DMS53 (cell line): Measurements from ENCODE around the gene C1orf35.

Experiments used
- DNase-seq: peaks from one replicate; lab custom pipeline; 2025; lab: John Stamatoyannopoulos, UW

Gene C1orf35

DNA sequence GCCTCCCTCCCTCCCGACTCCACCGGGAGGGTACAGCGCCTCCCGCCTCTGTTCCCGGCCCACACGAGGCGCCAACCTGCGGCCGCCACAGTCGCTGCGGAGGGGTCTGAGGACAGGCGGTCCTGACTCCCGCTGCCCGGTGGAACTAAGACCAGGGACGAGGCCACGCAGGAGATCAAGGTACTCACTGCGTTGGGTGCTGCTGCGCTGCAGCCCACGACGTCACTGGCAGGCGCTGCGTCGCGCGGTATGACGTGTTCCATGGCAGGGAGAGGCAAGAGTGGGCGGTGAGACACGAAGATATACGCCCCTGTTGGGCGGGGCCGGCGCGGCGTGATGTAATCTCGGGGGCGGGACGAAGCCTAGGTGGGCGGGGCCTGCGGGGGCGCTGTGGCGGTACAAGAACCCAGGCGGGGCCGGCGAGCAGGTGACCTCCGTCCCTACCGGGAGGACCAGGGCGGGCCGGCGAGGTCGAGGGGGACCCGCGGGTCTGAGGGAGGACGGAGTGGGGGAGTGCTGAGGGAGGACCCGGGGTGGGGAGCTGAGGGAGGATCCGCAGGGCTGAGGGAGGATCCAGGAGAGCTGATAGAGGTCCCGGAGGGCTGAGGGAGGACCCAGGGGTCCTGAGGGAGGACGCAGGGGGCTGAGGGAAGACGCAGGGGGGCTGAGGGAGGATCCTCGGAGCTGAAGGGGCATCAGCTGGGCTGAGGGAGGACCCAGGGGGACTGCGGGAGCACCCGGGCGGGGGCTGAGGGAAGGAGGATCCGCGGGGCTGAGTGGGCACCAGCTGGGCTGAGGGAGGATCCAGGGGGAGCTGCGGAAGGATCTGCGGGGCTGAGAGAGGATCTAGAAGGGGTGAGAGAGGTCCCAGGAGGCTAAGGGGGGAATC, 6.2 kb upstream of the C1orf35 start, which contains the start of gene MRPL55:
Gene MRPL55 (minus strand): TSS at position 227 of the 889 bp plus-strand sequence. CDS start 1,039 bp downstream, outside the sequence.
- DNase-seq, result peak; percentile 99

DNA sequence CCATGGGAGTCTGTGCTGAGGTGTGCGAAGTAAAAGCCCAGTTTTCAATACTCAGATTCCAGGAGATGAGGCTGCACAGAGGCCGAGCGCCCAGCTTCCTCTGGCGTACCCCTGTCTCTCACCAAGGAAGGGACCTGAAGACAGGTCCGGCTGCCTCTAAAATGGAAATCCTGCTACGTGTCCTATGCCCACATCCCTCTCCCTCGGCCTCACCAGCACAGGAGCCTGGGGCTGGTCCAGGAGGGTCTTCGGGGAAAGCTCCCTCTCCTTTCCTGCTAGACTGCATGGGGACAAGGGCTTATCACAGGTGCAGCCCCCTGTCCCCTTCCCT, 5.6 kb upstream of the C1orf35 start:
- DNase-seq, result peak; percentile 40

DNA sequence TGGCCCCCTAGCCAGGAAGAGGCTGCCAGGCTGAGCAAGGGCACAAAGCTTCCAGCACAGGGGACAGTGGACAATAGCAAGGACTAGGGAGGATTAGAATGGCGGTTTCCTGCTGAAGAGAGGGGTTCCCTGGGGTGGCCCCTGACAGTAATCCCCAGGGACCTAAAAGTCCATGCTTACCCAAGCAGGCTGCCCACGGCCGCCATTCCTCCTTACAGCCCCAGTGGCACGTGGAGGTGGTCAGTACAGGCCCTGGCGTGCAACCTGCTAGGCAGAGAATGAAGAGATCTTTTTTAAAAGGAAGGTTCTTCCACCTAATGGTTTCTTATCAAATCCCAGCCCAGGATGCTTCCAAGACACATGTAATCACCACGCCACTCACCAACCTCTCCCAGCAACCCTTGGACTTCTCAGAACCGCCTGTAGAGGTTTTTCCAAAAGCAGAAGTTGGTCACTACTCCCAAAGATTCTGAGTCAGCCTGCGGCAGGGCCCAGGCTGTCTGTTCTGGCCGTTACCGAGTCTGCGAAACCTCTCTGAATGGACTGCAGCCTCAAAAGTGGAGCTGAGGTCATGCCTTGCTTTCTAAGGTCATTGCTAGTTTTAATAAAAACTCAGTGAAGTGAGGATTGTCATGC, 5.0 kb upstream of the C1orf35 start:
- no peak for DNase-seq

DNA sequence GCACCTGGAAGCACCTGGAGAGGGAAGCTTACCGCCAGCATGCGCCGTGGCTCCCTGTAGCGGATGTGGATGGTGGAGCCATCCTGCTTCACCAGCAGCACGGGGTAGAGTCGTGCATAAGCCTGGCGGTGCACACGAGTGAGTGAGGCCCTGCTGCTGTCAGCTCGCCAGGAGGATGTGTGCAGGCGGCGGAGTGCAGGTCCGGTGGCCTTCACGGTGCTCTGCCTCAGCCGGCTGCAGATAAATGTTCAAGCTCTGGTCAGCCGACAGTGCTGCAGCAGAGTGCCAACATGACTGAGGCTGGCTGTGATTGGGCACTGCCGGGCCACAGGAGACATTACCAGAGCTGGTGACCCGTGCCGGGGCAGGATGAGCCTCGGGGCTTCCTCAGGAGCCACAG, 4.5 kb upstream of the C1orf35 start:
- DNase-seq, result no peak

- no peak for DNase-seq
Observed at GRCh38 chr1:228106800-228107054, 3.6 kb upstream of the C1orf35 start.

GRCh38 chr1:228105996-228106799, 3.1 kb upstream of the C1orf35 start:
- DNase-seq, result no peak

- DNase-seq, result no peak
Observed at GRCh38 chr1:228105270-228105995, 2.3 kb upstream of the C1orf35 start.

DNA sequence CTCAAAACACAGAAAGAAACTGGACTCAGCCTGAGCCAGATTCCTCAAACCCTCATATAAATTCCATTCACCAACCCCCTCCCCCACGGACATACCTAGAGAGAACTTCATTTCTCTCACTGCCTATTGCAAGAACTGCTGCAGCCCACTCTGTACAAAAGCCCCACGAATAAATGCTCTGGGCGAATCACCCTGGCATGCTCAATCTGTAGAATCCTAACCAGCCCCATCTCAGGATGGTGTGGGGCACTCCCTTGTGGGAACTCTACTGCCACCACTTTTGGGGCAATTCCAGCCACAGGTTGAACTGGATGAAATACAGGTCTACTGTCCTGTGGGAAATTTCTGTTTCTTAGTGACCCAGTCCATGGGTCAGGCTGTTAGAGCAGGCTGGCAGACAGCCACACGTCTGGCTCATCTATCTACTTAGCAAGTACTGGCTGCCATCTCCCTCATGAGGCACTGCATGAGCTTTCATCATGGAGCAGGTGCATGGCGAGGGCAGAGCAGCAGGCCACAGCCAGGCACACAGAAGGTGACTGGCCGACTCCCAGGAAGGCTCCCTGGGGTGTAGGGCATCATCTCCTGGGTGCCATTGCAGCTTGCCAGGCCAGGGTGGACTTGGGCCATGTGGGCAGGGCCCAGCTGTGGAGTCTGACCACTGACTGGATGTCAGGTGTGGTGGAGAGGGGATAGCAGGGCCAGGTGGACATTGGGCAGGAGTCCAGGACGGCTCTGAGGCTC, 1.6 kb upstream of the C1orf35 start:
- peak; percentile 32 for DNase-seq

DNA sequence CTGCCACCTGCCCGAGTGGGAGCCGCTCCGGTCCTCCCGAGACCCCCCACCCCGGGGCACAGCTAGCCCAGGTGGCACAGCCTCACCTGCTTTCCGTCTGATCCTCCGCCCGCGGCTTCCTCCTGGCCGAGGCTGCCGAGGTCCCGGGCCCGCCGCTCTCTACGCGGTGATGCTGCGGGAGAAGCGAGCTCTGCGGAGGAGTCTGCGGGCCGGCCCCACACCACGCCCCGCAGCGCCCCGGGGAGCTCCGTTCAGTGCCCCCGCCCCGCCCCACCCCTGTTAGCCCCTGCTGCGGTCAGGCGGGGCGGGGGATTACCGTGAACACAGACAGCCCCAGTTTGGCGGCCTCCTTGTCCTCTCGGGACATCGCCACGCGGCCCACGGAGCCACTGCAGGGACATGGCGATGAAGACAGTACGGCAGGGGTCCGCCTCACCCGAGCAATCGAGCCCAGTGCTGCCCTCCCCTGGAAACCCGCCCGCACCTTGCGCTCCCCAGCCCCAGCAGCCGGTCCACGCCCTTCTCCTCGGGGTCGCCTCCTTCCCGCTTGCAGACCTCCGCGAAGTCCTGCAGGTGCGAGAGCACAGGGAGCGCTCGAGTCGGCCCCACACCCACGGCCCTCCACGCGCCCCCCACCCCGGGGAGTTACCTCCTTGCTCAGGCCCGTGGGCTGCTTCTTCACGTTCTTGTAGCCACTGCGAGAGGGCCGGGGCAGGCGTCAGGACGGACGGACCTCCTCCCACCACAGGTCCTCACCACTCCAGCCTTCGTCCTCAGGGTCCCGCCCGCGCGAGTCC, 933 bp downstream of the C1orf35 start:
- peak; percentile 81 for DNase-seq

DNA sequence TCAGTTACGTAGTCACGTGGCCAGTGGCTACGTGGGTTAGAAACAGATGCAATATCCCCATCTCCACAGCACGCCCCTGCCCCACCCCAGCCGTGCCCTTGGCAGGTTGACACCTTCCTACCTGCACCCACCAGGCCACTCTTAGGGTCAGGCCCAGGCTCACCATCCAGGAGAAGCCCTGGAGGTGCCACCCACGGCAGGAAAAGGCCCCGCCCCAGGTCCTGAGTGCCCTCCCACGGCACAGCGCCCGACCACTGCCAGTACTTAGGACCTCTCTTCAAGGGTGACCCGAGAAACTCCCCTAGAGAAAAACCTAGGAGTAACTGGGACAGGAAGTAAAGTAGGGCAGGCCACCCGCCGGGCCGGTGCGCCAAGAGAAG, 1.5 kb downstream of the C1orf35 start:
- DNase-seq, result peak; percentile 64

DNA sequence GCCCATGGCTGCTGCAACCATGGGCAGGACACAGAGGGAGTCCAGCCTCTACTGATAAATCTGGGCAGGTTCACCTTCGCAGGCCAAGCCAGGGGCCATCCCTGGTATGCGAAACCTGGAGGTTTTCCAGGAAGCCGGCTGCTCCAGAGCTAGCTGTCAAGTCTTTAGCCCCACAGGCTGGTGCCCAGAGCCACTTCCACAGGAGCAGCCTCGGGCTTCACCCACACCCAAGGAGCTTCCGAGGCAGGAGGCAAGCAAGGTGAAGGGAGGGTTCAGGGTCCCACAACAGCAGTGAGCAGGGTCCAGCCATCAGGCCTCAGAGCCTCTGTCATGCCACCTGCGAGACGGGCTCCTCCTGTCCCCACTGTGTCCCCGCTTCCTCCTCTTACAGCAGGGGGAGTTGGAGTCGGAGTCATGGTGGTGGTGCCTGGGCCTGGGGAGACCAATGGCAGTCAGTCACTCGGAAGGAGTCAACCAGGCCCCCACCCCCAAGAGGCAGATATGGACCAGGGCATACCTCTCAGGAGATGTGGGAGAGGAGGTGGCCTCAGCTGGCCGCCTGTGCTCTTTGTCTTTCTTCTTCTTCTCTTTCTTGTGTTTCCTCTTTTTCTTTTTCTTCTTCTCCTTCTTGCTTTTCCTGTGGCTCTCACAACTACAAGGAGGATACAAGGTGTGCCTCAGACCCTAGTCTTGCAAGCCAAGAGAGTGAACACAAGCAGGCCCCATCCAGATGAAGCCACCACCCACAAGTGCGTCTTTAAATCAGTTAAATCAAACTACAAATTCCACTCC, 2.1 kb downstream of the C1orf35 start:
- DNase-seq, result peak; percentile 33

DNA sequence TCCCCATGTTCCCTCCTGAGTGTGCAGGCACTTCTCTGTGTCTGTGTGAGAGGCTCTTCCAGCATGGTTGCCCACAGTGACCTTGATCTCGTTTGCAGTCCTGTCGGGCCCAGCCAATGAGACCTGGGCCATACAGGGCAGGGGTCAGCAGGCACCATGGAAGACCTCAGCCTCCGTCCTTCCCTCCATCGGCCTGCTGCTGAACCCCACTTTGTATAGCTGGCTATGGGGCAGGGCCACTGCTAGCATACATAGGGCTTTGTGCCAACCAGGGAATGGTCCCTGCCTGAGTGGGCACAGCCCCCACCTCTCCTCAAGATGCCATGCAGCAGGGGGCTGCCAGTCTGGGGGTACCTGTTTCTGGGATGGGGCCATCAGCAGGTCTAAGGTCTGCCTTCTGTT, 3.8 kb downstream of the C1orf35 start:
- DNase-seq, result no peak

DNA sequence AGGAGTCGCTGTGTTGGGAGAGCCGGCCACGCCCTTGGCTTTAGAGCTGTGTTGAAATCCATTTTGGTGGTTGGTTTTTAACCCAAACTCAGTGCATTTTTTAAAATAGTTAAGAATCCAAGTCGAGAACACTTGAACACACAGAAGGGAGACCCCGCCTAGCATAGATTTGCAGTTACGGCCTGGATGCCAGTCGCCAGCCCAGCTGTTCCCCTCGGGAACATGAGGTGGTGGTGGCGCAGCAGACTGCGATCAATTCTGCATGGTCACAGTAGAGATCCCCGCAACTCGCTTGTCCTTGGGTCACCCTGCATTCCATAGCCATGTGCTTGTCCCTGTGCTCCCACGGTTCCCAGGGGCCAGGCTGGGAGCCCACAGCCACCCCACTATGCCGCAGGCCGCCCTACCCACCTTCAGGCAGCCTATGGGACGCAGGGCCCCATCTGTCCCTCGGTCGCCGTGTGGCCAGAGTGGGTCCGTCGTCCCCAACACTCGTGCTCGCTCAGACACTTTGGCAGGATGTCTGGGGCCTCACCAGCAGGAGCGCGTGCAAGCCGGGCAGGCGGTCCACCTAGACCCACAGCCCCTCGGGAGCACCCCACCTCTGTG, 4.7 kb downstream of the C1orf35 start:
- no peak for DNase-seq

DNA sequence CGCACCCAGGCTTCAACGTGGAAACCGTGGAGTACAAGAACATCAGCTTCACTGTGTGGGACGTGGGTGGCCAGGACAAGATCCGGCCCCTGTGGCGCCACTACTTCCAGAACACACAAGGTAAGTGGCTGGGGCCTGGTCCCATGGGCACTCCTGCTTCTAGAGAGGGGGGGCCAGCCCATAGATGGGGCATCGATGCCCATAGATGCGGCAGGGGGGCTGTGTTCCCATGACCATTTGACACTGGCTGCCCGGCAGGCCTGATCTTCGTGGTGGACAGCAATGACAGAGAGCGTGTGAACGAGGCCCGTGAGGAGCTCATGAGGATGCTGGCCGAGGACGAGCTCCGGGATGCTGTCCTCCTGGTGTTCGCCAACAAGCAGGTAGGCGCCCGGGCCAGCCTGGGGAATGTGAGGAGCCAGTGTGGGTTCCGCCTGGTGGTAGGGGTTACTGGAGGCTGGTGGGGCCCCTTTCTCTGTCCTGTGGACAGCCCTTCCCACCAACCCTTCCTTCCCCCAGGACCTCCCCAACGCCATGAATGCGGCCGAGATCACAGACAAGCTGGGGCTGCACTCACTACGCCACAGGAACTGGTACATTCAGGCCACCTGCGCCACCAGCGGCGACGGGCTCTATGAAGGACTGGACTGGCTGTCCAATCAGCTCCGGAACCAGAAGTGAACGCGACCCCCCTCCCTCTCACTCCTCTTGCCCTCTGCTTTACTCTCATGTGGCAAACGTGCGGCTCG, 5.6 kb downstream of the C1orf35 start:
- no peak for DNase-seq

DNA sequence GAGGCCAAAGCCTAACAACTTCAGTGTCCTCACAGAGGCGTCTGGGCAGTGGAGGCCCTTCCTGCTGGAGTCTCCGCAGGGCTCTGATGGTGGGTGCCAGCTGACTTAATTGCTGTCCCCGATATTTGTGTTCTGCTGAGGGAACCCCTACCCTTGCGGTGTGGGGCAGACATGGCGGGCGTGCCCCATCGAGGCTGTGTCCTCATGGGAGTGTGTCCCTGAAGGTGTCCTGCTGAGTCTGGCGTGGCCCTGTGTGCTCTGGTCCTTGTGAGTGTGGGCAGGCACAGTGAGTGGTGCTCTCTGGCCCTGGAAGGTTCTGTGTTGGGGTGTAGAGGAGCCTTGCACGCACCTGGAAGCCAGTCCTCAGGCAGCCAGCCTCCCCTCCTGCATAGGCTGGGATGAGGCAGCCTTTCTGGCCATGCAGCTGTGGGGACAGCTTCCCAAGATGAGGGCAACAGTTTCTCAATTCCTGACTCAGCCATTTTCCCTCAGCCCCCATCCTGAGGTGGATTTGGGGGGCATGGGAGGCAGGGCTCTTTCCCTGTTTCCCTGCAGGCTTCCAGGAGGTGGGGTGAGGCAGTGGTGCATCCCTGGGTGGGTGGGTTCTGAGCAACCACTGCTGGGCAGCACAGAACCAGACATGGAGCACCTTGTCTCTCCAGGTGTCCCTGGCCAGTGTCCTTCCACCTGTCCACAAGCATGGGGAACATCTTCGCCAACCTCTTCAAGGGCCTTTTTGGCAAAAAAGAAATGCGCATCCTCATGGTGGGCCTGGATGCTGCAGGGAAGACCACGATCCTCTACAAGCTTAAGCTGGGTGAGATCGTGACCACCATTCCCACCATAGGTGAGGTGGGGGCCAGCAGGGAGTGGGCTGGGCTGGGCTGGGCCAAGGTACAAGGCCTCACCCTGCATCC, 6.5 kb downstream of the C1orf35 start:
- no peak for DNase-seq

GRCh38 chr1:228095938-228096337, 7.2 kb downstream of the C1orf35 start:
- no peak for DNase-seq

- DNase-seq, result no peak
Observed at GRCh38 chr1:228095161-228095560, 8.0 kb downstream of the C1orf35 start.
